GM13976 (cell line): ENCODE results near the gene IL17RB.

Experiments
- DNase-seq: peaks from one replicate; pipeline ENCODE4 v3.0.0; 2012; ENCODE audit warnings: low spot score
- in situ Hi-C: fragments of 300-500 bp; cut with MboI; formaldehyde crosslinking; loops from one replicate; pipeline ENCODE4 v1.12.0; 2022; ENCODE audit warnings: low sequenced_read_pairs, mixed read lengths, inconsistent platforms; ENCODE audit not compliant: unreplicated experiment
- TF ChIP-seq, protein P1 (sequence below): IDR thresholded peaks from 2 replicates; pipeline ENCODE4 v1.5.1; 2012; ENCODE audit warnings: borderline replicate concordance, mild to moderate bottlenecking; ENCODE audit not compliant: insufficient read depth; ENCODE audit errors: extremely low read depth, missing control alignments, control extremely low read depth

Gene IL17RB, protein sequence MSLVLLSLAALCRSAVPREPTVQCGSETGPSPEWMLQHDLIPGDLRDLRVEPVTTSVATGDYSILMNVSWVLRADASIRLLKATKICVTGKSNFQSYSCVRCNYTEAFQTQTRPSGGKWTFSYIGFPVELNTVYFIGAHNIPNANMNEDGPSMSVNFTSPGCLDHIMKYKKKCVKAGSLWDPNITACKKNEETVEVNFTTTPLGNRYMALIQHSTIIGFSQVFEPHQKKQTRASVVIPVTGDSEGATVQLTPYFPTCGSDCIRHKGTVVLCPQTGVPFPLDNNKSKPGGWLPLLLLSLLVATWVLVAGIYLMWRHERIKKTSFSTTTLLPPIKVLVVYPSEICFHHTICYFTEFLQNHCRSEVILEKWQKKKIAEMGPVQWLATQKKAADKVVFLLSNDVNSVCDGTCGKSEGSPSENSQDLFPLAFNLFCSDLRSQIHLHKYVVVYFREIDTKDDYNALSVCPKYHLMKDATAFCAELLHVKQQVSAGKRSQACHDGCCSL

DNA sequence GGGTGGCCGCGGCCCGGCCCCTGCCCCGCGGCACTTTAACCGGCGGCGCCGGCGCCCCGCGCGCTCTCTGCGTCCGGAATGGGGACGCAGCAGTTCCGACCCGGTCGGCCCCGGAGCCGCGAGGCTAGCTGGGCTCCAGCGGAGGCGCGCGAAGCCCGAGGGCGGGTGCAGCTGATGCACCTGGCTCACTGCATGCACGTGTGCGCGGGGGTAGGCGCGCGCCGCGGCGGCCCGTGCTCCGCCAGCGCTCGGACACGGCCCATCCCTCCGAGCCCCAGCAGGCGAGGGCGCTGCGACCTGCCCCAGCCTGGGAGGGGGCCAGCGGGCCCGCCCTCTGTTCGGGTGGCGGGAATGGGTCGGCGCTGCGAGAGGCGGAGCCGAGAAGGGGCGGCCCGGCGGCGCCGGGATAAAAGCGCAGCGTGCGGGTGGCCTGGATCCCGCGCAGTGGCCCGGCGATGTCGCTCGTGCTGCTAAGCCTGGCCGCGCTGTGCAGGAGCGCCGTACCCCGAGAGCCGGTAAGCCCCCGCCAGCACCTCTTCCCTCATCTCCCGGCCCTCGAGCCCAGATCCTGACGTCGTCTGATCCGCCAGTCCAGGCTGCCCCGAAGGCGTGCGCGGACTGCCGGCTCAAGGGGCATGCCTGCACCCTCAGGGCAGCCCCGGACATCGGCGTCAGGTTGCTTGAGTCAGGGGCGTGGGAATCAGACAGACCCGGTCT is at the start of gene IL17RB, which contains the start of gene CHDH:
TSS of gene IL17RB (plus strand) at position 435 of the 717 bp plus-strand sequence. CDS start at position 456, 21 bp downstream.
TSS of gene CHDH (minus strand) at position 286 of the 717 bp plus-strand sequence. CDS start 22,411 bp downstream, outside the sequence.
- DNase-seq = peak; percentile 68
- in situ Hi-C loops = no loop called here
- TF ChIP-seq, protein P1, sequence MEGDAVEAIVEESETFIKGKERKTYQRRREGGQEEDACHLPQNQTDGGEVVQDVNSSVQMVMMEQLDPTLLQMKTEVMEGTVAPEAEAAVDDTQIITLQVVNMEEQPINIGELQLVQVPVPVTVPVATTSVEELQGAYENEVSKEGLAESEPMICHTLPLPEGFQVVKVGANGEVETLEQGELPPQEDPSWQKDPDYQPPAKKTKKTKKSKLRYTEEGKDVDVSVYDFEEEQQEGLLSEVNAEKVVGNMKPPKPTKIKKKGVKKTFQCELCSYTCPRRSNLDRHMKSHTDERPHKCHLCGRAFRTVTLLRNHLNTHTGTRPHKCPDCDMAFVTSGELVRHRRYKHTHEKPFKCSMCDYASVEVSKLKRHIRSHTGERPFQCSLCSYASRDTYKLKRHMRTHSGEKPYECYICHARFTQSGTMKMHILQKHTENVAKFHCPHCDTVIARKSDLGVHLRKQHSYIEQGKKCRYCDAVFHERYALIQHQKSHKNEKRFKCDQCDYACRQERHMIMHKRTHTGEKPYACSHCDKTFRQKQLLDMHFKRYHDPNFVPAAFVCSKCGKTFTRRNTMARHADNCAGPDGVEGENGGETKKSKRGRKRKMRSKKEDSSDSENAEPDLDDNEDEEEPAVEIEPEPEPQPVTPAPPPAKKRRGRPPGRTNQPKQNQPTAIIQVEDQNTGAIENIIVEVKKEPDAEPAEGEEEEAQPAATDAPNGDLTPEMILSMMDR = no peak

DNA sequence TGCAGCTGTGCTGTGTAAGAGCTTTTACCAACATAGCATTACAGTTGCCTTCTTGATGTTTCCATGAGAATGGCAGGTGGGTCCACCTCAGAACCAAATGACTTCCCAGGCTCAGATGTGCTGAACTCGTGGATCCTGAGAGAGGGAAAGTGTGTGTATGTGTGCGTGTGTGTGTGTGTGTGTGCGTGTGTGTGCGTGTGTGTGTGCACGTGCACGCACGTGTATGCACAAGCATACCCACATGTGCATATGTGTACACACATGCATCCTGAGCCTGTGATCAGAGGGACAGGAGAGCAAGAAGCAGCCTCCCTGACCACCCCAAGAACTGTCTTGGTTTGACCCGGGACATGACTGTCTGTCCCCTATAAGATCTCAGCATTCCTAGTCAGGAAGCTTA is 48.2 kb upstream of the IL17RB start:
- DNase-seq = no peak
- in situ Hi-C loops = no loop called here
- TF ChIP-seq, protein P1 = no peak

- in situ Hi-C loops = no loop called here
- no peak for DNase-seq
- TF ChIP-seq, protein P1 = no peak
Observed at GRCh38 chr3:53799338-53799865, 47.0 kb upstream of the IL17RB start.

DNA sequence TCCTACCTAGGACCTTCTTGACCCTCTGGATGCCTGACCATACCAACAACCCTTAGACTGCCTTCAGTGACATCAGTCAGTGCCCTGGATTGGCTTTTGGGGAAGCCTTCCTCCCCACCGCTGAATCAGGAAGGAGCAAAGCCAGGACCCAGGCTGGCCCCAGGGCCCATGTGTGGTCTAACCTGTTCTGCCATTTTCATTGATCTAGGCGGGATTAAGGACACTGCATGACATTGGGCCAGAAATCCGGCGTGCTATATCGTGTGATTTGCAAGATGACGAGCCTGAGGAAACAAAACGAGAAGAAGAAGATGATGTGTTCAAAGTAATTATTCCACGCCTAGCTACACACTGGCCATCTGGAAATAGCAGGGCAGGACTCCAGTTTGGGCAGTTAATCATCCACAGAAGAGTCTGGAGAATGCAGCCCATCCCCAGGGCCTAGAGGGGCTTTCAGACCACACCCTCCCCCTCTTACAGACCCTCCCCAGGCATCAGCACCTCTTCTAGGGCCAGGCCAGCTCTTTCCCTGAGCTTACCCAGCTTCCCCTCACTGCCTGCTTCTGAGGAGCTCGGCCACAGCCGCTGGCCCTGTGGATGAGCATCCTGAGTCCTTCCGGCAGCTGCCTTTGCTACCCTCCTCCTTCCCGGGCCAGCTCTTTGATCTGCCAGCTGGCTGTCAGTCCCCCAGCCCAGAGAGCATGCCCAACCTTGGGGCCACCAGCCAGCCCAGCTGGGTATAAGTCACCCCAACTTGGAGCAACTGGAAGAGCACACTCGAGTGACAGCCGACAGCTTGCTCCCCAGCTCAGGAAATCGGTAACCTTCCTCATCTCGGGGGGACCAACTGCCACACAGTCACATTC is 46.1 kb upstream of the IL17RB start:
- DNase-seq = no peak
- TF ChIP-seq, protein P1 = no peak
- in situ Hi-C loops = no loop called here

DNA sequence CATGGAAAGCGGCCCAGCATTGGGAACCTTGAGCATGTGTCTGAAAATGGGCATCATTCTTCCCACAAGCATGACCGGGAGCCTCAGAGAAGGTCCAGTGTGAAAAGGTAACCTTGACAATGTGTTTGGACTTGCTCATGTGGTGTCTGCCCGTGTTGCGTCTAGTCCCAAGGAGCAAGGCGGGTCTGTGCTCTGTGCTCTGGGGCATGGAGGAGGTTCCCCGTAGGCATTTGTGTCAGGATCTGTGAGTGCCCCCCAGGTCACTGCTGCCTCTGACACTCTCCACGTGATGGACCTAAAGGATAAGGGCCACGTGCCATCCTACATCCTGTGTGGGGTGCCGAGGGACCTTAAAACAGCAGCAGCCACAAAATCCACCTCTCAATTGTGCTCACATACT is 45.0 kb upstream of the IL17RB start:
- in situ Hi-C loops = no loop called here
- TF ChIP-seq, protein P1 = no peak
- DNase-seq = no peak
